DMS153 (cell line): Measurements from ENCODE around the gene TMEM120B.

Experiments used
- DNase-seq: peaks from one replicate; lab custom pipeline; 2025; lab: John Stamatoyannopoulos, UW

The TMEM120B gene

GRCh38 chr12:121792607-121793439, 80.3 kb downstream of the TMEM120B start:
- no peak for DNase-seq

GRCh38 chr12:121793440-121793837, 80.9 kb downstream of the TMEM120B start, which contains the start of gene RHOF:
RHOF (minus strand) TSS chr12:121793688; CDS start chr12:121793633, 55 bp downstream.
- no peak for DNase-seq

- peak; percentile 54 for DNase-seq
These were observed 81.4 kb downstream of the TMEM120B start for GRCh38 chr12:121793838-121794533.

GRCh38 chr12:121794534-121795033, 82.0 kb downstream of the TMEM120B start:
- no peak for DNase-seq

- DNase-seq, result peak; percentile 48
These were observed 82.7 kb downstream of the TMEM120B start for GRCh38 chr12:121795034-121795968.

- peak; percentile 64 for DNase-seq
These were observed 84.6 kb downstream of the TMEM120B start for GRCh38 chr12:121796855-121797751.

- DNase-seq, result peak; percentile 75
These were observed 85.6 kb downstream of the TMEM120B start for GRCh38 chr12:121797937-121798786.

GRCh38 chr12:121798787-121799155, 86.2 kb downstream of the TMEM120B start:
- no peak for DNase-seq

GRCh38 chr12:121799156-121799841, 86.7 kb downstream of the TMEM120B start:
- peak; percentile 82 for DNase-seq

GRCh38 chr12:121799842-121800693, 87.5 kb downstream of the TMEM120B start:
- DNase-seq, result peak; percentile 56

GRCh38 chr12:121800694-121801594, 88.4 kb downstream of the TMEM120B start:
- no peak for DNase-seq

GRCh38 chr12:121801595-121802484, 89.3 kb downstream of the TMEM120B start:
- DNase-seq, result peak; percentile 39

GRCh38 chr12:121802485-121802842, 89.9 kb downstream of the TMEM120B start:
- DNase-seq, result no peak

GRCh38 chr12:121802843-121803698, 90.5 kb downstream of the TMEM120B start:
- peak; percentile 95 for DNase-seq

GRCh38 chr12:121803861-121804416, 91.4 kb downstream of the TMEM120B start, which contains the start of gene SETD1B:
SETD1B (plus strand) TSS chr12:121804009; CDS start chr12:121804738, 729 bp downstream.
- peak; percentile 27 for DNase-seq
